Measurements from ENCODE around the gene SLC39A11. TPM values are rescaled to one million over a fixed set of nuclear protein-coding genes. Genes with fewer than 3 reads are reported as not detected.

Gene SLC39A11
- total and polyA plus RNA-seq, 2 experiments from 2014 or later = 11.7 to 16.4 TPM

GRCh38 chr17:72976971-72977770 lies 115.3 kb downstream of the SLC39A11 start:
- no peaks in the 10 kb centered on the region for H3K9me3 ChIP-seq (ENCODE audit: low read depth)
- DNase-seq = peak; percentile 92
- H3K9ac ChIP-seq = peak overlapping the region; percentile 65
- H3F3A ChIP-seq (ENCODE audit: insufficient read depth) = peaks cover 17% of the 10 kb centered on the region
- peak overlapping the region; percentile 82 for H3K27ac ChIP-seq
- in situ Hi-C loops (cut with MboI) = loop anchor here (25.0 kb wide), 2 partner anchors 185 to 415 kb away; partner anchors contain the start of gene SSTR2
- H3K27me3 ChIP-seq (replicated peaks; ENCODE audit: insufficient read depth) = no peaks in the 10 kb centered on the region
- H3K4me2 ChIP-seq (ENCODE audit: unreplicated experiment) = peak overlapping the region; percentile 40
- H4K20me1 ChIP-seq (ENCODE audit: insufficient read depth) = no peaks in the 10 kb centered on the region
- H3K4me1 ChIP-seq (ENCODE audit: insufficient read depth) = peaks cover 13% of the 10 kb centered on the region
- peak overlapping the region; percentile 64 for H2AFZ ChIP-seq
- H3K79me2 ChIP-seq (ENCODE audit: insufficient read depth) = no peaks in the 10 kb centered on the region
- WGBS, 2 experiments (ENCODE audit: low coverage in 1 of 2, low lambda C conversion rate in 2 of 2, missing lambda C conversion rate in 2 of 2) = 17 to 22% methylated on average over 12 of the region's 12 CpGs
- TF ChIP-seq EZH2 (IDR thresholded peaks at IDR 0.05; ENCODE audit: insufficient read depth, poor library complexity, severe bottlenecking) (no peak), EZH2phosphoT487 (IDR thresholded peaks at IDR 0.05; ENCODE audit: insufficient read depth, low read depth) (no peak)
- no peaks in the 10 kb centered on the region for H3K36me3 ChIP-seq (ENCODE audit: low read depth)
- no peaks in the 10 kb centered on the region for H3K9me2 ChIP-seq (ENCODE audit: insufficient read depth)
- H3K4me3 ChIP-seq = 0 out of 2 replicates have a peak overlapping the region, but pooled peaks have one; percentile 35

DNA sequence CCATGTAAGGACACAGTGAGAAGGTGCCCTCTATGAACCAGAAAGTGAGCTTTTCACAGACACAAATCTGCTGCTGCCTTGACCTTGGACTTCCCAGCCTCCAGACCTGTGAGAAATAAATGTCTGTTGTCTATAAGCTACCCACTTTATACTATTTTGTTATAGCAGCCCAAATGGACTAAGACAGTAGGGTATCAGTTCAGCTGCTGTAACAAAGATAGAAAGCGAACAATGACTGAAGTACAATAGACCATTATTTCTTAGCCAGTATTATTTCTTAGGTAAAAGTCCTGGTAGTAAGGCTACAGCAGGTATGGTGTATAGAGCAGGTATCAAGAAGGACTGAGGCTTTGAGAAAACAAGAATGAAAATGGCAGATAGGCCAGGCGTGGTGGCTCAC lies 117.0 kb downstream of the SLC39A11 start:
- no peaks in the 10 kb centered on the region for H3K9me2 ChIP-seq (ENCODE audit: insufficient read depth)

DNA sequence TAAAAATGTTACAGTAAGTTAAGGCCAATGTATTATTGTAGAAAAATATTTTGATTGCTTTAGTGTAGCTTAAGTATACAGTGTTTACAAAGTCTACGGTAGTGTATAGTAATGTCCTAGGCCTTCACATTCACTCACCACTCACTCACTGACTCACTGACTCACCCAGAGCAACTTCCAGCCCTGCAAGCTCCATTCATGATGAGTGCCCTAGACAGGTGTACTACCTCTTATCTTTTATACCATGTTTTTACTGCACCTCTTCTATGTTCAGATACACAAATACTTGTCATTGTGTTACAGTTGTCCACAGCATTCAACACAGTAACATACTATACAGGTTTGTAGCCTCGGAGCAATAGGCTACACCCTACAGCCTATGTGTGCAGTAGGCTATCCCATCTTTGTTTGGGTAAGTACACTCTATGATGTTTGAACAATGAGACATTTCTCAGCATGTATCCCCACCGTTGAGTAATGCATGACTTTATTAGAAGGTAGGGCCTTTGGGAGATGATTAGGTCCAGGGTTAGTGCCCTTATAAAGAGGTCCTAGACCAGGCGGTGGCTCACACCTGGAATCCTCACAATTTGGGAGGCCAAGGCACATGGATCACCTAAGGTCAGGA lies 117.8 kb downstream of the SLC39A11 start:
- TF ChIP-seq EZH2phosphoT487 (IDR thresholded peaks at IDR 0.05; ENCODE audit: insufficient read depth, low read depth) (no peak), EZH2 (IDR thresholded peaks at IDR 0.05; ENCODE audit: insufficient read depth, poor library complexity, severe bottlenecking) (no peak)
- Histone ChIP-seq H3K9ac (no peak overlapping the region), H3K36me3 (ENCODE audit: low read depth) (no peaks in the 10 kb centered on the region), H3K27ac (no peak overlapping the region), H3K9me3 (ENCODE audit: low read depth) (no peaks in the 10 kb centered on the region), H2AFZ (no peak overlapping the region), H3K4me3 (no peak overlapping the region), H4K20me1 (ENCODE audit: insufficient read depth) (no peaks in the 10 kb centered on the region), H3K27me3 (replicated peaks; ENCODE audit: insufficient read depth) (no peaks in the 10 kb centered on the region), H3K9me2 (ENCODE audit: insufficient read depth) (no peaks in the 10 kb centered on the region), H3F3A (ENCODE audit: insufficient read depth) (peaks cover 12% of the 10 kb centered on the region), H3K79me2 (ENCODE audit: insufficient read depth) (no peaks in the 10 kb centered on the region), H3K4me1 (ENCODE audit: insufficient read depth) (peaks cover 13% of the 10 kb centered on the region), H3K4me2 (ENCODE audit: unreplicated experiment) (no peak overlapping the region)
- peak; percentile 22 for DNase-seq
- in situ Hi-C loops (cut with MboI) = loop anchor here (25.0 kb wide), 2 partner anchors 188 to 412 kb away; partner anchors contain the start of gene SSTR2
- WGBS, 2 experiments (ENCODE audit: low coverage in 1 of 2, low lambda C conversion rate in 2 of 2, missing lambda C conversion rate in 2 of 2) = 73 to 76% methylated on average over 4 of the region's 4 CpGs

More for the DNA sequence above, 117.0 kb downstream of the SLC39A11 start:
- in situ Hi-C loops (cut with MboI) = loop anchor here (25.0 kb wide), 2 partner anchors 187 to 413 kb away; partner anchors contain the start of gene SSTR2
- H3K4me1 ChIP-seq (ENCODE audit: insufficient read depth) = peaks cover 13% of the 10 kb centered on the region
- H3K27ac ChIP-seq = no peak overlapping the region
- no peak overlapping the region for H3K4me2 ChIP-seq (ENCODE audit: unreplicated experiment)
- no peak overlapping the region for H2AFZ ChIP-seq
- H3K9ac ChIP-seq = no peak overlapping the region
- TF ChIP-seq EZH2phosphoT487 (IDR thresholded peaks at IDR 0.05; ENCODE audit: insufficient read depth, low read depth) = no peak
- no peak for TF ChIP-seq EZH2 (IDR thresholded peaks at IDR 0.05; ENCODE audit: insufficient read depth, poor library complexity, severe bottlenecking)
- no peaks in the 10 kb centered on the region for H3K36me3 ChIP-seq (ENCODE audit: low read depth)
- no peak overlapping the region for H3K4me3 ChIP-seq
- WGBS, 2 experiments (ENCODE audit: low coverage in 1 of 2, low lambda C conversion rate in 2 of 2, missing lambda C conversion rate in 2 of 2) = 92 to 100% methylated on average over 2 of the region's 2 CpGs
- peaks cover 12% of the 10 kb centered on the region for H3F3A ChIP-seq (ENCODE audit: insufficient read depth)
- DNase-seq = no peak
- H3K79me2 ChIP-seq (ENCODE audit: insufficient read depth) = no peaks in the 10 kb centered on the region
- H4K20me1 ChIP-seq (ENCODE audit: insufficient read depth) = no peaks in the 10 kb centered on the region
- no peaks in the 10 kb centered on the region for H3K9me3 ChIP-seq (ENCODE audit: low read depth)
- H3K27me3 ChIP-seq (replicated peaks; ENCODE audit: insufficient read depth) = no peaks in the 10 kb centered on the region

- 91 to 95% methylated on average over 9 of the region's 9 CpGs for WGBS, 2 experiments (ENCODE audit: low coverage in 1 of 2, low lambda C conversion rate in 2 of 2, missing lambda C conversion rate in 2 of 2)
- in situ Hi-C loops (cut with MboI) = no loop called here
- no peak for TF ChIP-seq EZH2phosphoT487 (IDR thresholded peaks at IDR 0.05; ENCODE audit: insufficient read depth, low read depth)
- no peak for TF ChIP-seq EZH2 (IDR thresholded peaks at IDR 0.05; ENCODE audit: insufficient read depth, poor library complexity, severe bottlenecking)
These were observed 120.1 kb downstream of the SLC39A11 start for GRCh38 chr17:72972263-72972951.

More at GRCh38 chr17:72972263-72972951, 120.1 kb downstream of the SLC39A11 start:
- Histone ChIP-seq H3K9me2 (ENCODE audit: insufficient read depth) (no peaks in the 10 kb centered on the region), H3F3A (ENCODE audit: insufficient read depth) (peaks cover 11% of the 10 kb centered on the region), H3K9ac (no peak overlapping the region), H4K20me1 (ENCODE audit: insufficient read depth) (no peaks in the 10 kb centered on the region), H3K36me3 (ENCODE audit: low read depth) (no peaks in the 10 kb centered on the region), H2AFZ (no peak overlapping the region), H3K9me3 (ENCODE audit: low read depth) (no peaks in the 10 kb centered on the region), H3K4me3 (no peak overlapping the region), H3K4me2 (ENCODE audit: unreplicated experiment) (no peak overlapping the region), H3K79me2 (ENCODE audit: insufficient read depth) (no peaks in the 10 kb centered on the region), H3K4me1 (ENCODE audit: insufficient read depth) (peaks cover 12% of the 10 kb centered on the region), H3K27me3 (replicated peaks; ENCODE audit: insufficient read depth) (no peaks in the 10 kb centered on the region), H3K27ac (no peak overlapping the region)
- DNase-seq = no peak

Measured in GM23248 (cell line).